ENCODE measurements around the gene TSC2.
"Not testable (repeated sequence)": the region's sequence is repeated elsewhere in the genome, so short reads cannot be mapped to it uniquely, and the experiment has no call there.

The TSC2 gene

DNA sequence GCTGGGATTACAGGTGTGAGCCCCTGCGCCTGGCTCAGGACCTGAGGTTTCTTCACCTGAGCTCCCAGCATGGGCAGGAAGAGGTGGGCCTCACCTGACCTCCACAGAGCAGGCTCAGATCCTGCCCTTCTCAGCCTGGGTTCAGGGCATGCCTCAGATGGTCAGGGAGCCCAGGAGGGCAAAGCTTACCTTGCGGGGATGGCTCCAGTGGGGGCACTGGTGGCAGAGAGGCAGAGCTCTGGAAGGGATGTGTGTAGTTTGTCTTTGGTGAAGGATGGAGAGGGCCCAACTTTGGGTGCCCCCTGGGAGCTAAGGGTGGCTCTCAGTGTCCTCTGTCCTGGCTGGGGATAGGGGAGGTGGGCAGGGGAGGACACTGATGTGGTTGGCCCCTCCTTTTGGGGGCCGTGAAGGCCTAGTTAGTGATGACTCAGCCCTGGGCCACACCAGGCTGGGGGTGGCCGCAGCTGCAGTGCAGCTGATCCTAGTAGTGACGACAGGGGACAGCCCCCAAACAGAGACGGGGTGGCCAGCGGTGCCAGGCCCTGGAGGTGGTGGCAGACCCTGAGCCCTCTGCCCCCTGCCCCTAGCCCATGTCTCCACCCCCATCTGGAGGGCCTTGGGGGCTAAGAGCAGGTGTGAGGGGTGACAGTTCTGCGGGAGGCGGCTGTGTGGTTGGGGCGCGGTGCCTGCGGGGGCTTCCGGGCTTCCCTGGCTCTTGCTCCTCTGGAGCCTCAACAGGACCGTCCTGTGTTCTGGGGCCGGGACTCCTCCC, 15.3 kb upstream of the TSC2 start:
- no peak for DNase-seq

DNA sequence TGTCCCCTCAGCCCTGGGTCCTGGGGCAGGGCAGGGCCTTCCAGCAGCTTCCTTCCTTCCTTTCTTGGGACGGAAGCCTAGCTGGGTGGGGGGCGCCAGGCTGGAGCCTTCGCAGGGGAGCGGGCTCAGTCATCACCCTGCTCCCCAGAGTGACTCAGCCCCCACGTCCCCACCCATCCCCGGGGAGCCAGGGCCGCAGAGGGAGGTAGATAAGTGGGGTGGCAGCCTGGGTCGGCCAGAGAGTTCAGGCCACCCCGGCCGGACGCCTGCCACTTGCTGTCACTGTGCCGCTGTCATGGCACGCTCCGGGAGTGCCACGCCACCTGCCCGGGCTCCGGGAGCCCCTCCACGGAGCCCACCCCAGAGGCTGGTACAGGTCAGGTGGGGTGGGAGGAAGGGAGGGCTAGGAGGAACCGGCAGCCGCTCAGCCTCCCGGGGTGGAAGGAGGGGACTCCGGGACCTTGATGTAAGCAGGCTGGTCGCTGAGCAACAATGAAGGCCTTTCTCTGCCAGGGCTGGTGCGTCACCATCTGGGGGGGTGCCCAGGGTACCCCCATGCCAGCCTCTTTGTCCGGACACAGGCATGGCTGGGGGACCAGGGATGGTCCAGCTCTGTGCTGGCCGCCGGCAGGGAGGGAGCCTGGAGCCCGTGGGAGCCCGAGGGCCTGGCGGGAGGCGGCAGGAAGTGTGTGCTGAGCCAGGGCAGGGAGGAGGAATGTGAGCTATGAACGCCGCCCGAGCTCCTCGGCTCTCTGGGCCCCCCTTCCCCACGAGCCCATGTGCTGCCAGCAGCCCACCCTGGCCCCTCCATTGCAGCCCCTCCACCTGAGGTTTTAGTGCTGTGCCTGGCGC, 14.5 kb upstream of the TSC2 start:
- no peak for DNase-seq

DNA sequence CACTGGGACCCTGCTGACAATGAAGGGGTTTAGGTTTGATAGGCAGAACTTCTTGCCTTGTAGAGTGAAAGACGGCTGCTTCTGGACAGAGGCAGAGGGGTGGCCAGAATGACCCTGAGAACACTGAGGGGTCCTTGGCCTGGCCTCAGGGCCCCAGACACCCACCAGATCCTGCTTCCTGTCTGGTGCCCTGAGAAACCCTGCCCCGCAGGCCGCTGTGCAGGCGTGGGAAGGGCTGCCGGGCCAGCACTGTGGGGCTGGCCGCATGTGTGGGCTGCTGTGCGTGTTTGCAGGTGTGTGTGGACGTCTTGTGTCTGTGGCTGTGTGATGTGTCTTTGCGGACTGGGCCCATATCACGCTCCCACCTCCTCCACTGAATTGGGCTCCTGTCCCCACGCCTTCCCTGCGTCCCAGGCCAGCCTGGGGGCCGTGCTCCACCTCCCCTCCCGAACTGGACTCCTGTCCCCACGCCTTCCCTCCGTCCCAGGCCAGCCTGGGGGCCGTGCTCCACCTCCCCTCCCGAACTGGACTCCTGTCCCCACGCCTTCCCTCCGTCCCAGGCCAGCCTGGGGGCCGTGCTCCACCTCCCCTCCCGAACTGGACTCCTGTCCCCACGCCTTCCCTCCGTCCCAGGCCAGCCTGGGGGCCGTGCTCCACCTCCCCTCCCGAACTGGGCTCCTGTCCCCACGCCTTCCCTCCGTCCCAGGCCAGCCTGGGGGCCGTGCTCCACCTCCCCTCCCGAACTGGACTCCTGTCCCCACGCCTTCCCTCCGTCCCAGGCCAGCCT, 13.7 kb upstream of the TSC2 start:
- not testable (repeated sequence) for DNase-seq

DNA sequence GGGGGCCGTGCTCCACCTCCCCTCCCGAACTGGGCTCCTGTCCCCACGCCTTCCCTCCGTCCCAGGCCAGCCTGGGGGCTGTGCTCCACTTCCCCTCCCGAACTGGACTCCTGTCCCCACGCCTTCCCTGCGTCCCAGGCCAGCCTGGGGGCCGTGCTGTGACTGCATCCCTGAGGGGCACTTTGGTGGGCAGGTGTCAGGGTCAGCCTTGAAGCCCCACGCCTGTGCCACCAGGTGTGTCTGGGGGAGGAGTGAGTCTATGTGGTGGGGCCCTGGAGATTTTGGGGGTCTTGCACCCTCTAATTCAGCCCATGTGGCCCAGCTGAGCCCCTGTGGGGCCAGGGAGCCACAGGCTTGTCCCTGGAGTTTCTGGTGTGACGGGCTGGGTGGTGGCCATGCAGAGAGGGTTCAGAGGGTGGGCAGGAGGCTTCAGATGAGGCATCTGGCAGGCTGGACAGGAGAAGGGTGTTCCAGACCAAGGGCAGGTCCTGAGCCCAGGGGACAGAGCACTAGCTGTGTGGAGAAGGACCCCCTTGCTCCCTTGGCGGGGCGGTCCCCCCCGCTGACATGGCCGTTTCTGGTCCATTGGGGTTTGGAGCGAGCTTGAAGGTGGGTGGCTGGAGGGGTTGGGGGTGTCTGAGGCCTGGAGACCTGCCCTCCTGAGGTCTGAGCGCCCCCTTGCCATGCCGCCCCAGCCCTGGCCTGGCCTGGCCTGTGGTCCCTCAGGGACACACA, 12.9 kb upstream of the TSC2 start:
- no peak for DNase-seq

DNA sequence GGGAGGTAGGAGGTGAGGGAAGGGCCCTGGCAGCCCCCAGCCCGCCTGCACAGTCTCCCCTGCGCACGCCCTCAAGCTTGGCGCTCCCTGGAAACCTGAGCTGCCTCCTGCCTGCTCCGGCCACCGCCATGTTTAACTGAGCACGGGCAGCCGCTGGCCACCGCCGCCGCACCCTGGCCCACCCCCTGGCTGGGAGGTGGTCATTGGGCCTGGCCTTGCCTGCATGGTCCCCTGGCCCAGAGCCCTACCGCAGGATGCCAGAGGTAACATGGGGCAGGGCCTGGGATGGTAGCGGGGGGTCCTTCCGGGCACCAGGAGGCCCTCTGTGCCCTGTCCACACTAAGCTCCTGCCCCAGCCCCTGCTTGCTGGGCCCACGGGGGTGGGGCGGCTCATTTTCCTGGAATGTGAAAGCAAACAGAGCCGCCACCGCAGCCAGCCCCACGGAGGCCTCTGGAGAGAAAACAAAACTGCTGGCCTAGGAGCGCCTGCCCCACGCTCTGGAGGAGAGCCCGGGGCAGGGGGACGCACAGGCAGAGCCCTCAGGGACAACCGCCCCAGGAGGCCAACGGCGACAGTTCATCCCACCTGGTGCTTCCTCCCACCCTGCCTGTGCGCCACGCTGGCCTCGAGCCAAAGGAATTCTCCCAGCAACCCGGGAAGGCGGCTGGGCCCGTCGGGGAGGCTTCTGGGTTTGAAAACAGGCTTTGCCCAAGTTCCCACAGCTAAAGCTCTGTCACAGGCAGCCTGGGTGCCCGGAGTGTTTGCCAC, 12.2 kb upstream of the TSC2 start:
- DNase-seq = no peak

DNA sequence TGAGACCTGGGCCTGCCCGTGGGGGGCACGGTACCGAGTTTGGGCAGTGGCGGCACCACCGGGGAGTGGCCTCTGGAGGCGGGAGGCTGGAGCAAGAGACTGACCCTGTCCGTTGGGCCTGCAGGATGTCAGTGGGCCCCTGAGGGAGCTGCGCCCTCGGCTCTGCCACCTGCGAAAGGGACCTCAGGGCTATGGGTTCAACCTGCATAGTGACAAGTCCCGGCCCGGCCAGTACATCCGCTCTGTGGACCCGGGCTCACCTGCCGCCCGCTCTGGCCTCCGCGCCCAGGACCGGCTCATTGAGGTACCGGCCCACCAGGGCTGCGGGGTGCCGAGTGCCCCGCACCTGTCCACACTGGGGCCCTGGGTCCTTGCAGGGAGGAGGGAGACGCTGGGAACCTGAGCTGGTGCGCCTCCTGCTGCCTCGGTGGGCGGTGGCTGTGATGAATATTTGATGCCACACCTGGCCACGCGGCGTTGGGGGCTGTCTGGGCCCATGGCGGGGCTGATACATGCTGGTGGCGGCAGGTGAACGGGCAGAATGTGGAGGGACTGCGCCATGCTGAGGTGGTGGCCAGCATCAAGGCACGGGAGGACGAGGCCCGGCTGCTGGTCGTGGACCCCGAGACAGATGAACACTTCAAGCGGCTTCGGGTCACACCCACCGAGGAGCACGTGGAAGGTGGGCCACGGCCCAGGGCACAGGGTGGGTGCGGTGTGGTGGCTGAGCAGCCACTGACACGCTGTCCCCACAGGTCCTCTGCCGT, 11.4 kb upstream of the TSC2 start:
- no peak for DNase-seq

DNA sequence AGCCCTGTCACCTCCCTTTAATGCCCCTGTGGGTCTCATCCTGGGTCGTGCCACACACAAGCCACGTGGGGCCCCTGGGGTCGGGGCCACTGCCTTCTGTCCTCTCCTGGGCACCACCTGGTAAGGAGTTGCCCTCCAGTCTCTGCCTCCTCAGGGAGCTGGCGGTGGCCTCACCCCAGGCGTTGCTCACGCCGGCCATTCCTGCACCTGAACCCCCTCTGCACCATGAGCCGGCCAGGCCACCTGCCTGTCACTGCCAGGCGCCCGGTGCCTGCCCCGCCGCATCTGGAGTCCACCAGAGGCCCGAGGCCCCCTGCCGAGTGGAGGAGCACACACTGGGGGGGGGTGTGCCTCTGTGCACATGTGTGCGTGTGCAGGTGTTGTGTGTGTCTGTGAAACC, 10.7 kb upstream of the TSC2 start:
- DNase-seq = no peak

DNA sequence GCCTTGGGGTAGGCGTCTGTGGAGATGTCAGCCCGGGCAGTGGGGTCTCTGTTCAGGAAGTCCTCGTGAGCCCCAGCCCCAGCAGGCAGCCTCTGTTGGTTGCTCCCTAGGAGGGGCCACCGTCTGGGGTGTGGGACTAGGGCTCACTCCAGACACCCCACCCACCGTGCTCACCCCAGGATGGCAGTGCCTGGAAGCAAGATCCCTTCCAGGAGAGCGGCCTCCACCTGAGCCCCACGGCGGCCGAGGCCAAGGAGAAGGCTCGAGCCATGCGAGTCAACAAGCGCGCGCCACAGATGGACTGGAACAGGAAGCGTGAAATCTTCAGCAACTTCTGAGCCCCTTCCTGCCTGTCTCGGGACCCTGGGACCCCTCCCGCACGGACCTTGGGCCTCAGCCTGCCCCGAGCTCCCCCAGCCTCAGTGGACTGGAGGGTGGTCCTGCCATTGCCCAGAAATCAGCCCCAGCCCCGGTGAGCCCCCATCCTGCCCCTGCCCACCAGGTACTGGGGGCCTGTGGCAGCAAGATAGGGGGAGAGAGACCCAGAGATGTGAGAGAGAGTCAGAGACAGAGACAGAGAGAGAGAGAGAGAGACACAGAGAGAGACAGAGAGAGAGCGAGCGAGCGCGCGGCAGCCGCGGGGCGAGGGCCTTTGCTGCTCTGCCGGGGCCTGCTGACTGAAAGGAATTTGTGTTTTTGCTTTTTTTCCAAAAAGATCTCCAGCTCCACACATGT, 10.0 kb upstream of the TSC2 start:
- no peak for DNase-seq

DNA sequence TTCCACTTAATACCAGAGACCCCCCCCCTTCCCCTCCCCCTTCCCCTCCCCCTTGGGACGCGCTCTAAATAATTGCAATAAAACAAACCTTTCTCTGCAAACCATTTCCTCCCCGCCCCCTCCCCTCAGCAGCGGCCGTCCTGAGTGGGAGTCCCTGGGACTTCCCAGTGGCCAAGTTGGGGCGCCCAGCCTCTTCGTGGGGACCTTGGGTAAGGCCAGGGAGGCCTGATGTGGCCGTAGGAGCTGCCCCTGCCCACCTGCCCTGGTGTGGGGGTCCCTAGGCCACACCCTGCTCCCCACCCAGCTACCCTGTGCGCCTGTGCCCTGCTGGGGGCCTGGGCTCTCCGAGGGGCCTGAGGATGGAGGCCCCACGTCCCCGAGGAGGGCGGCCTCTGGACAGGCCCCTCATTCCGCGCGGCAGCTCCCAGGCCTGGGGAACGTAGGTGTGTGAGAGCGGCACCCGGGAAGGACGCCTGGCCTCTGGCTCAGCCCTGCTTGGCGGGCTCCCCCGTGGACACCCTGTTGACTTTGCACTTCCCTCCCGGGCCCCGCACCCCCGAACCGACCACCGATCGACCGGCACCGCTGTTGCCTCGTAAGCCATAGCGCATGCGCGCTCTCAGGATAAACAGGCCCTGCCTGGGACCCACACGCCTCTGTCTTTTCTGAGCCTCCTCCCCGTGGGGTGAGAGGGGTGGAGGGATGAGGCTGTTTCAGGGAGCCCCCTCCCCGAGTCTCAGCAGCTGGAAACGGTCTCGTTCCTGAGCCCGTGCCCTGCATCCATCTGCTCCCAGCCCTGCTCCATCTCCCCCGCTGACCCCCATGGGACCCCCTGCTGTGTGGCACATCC, 9.2 kb upstream of the TSC2 start:
- DNase-seq = no peak

DNA sequence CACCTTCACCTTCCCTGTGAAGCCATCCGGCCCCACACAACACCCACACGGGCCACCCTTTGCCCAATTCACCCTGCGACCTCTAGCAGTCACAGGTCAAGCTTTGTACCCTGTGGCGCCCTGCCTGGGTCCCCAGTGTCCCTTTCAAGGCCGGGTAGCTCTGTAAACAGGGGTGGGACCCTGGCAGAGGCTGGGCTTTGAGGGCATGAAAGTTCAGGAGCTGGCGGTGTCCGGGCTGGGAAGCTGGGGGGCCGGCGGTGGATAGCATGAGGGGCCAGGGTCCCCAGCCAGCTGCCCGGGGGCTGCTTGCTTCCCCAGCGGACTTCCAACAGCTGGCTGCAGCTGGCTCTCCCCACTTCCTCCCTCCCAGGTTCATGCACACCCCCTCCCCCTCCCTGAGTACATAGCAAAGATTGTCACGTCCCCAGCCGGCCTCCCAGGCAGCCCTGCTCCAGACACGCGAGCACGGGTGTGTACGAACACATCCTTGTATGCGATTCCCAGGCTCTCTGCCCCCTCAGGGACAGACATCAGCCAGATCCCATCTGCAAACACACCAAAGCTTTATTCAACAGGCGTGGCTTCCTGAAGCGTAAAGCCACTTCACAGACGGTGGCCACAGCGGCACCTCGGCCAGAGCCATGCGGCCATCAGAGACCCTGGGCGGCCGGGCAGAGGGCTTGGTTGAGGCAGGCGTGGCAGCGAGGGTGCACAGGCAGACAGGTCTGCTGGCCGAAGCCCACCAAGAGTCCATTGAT, 8.3 kb upstream of the TSC2 start:
- no peak for DNase-seq

DNA sequence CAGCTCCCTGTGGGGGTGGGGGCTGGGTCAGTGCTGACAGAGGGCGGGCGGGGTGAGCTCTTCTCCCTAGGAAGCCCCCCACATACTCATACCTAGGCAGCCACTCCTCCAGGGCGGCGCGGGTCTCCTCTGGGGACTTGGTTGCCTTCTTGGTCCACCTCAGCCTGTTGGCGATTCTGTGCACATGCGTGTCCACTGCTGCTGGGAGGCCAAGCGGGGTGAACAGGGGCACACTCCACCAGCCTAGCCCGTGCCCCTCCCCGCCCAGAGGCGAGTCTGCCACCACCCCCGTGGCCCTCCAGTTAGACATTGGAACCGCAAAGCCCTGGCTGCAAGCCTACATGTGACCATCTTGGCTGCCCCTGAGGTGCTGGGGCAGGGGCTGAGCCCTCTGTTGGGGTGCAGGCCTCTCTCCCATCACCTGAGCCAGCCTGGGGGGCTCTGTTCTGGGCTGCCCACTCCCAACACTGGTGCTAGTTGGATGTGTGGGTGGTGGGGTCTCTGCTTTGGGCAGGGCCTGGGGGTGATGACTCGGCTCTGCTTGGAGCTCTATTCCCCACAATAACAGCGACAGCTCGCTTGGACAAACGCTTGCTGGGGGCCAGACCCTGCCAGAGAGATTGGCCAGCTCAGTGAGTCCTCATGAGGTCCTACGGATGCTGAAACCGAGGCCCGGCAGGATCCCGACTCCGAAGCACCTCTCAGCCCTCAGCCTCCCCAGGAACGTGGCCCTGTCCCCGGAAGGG, 7.6 kb upstream of the TSC2 start:
- DNase-seq = no peak

DNA sequence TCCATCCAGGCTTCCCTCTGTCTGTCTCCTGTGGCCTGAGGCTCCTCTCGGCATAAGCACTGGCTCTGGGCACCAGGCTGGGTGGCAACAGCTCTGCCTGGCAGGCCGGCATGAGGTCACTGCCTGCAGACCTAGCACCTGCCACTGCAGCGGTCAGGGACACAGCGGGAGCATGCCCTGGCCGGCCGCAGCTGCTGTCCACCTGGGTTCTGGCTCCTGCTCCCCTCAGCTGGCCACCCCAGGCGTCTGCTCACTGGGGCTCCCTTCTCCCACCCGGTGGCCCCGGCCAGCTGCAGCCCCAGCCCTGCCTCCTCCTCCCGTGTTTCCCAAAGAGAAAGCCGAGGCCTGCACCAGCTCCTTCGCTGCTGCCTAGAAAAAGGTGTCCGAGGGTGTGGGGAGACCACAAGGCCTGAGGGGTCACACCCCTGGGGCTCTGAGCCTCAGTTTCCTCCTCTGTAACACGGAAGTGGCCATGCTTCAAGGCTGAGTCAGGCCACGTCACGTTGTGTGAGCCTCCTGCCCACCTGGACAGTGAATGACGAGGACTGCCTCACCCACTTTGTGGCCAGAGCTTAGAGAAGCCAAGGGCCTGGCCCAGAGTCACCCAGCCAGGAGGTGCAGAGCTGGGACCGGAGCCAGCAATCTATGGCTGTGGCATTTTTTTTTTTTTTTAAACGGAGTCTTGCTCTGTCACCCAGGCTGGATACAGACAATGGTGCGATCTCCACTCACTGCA, 6.8 kb upstream of the TSC2 start:
- no peak for DNase-seq

DNA sequence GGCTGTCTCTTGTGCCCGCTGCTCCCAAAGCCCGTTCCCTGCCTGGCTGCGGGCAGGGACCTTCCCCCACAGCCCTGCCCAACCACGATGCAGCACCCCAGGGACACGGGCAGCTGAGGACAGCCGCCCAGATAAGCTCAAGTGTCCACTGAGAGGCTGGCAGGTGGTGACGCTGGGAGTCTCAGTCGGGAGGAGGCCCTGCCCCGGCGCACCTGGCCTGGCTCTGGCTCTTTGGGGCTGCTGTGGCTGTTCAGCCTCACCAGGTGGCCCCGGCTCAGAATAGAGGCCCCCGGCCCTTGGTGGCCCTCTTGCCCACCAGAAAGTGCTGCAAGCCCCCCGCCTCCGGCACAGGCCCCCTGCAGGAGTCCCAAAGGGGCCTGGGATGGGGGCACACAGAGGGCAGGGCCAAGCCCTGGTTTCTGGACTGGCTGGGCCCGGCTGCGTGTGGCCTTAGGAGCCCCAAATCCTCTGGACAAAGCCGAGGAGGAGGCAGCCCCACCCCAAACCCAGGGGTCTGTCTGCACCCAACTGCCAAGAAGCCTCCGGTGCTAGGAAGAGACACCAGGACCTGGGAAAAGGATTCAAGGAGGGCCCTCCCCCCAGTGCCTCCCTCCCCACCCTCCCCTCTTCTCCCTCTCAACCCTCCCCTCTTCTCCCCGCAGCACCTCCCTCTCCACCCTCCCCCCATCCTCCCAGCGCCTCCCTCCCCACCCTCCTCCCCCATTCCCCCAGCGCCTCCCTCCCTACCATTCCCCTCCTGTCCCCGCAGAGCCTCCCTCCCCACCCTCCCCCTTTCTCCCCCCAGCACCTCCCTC, 5.4 kb upstream of the TSC2 start:
- no peak for DNase-seq

DNA sequence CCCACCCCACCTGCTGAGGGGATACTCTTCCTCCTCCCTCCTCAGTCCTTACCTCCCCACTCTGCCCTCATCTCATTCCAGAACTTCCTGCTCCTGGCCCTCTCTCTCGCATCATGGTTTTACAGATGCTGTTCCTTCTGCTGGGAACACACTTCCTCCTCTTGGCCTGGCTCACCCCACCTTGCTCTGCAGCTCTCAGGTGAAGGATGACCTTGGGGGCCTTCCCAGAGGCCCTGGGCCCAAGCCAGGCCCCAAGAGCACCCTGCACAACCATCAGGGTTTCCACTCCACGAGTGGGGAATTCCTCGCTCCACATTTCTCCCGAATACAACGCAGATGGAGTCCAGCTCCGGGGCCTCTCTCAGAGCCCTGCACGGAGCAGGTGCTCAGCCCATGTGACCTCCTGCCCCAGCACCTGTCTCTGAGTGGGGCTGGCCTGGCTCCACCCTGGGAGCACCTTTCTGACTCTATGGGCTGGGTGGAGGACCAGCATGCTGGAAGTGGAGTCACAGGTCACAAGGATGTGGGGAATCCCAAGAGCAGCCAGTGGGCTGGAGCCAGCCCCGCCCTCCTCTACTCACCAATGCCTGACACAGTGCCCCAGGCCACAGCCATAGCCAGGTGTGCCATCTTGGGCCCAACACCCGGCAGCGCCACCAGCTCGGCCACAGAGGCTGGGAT, 4.7 kb upstream of the TSC2 start:
- DNase-seq = no peak

DNA sequence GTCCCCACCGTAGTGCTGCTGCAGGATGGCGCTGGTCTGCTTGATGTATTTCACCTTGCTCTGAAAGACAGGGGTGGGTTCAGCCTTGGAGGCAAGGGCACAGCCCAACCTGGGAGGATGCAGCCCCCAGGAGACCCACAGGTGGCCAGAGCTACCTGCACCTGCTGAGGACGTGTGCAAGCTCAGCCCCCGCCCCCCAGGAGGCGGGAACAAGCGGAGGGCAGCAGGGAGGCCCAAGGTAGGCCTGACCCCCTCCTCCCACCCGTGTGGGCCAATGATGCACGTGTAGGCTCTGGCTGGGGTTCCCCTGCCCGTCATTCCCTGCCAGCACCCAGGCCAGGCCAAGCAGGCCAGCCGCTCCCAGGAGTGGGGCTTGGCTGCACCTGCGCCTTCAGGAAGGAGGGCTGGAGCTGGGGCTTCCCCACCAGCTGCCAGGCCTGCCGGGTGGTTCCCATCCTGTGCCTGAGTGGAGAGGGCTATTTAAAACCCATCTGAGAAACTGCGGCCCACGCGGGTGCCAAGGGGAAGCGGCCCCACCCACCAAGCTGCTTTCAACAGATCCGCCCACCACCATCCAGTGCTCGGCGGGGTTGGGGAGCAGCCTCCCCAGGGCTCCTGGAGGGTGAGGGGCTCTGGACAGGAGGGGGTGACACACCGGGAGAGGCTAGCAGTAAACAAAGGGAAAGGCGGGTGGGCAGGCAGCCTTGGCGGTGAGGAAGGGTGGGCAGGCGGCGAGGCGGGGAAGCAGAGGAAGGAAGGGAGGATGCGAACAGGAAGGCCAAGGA, 3.9 kb upstream of the TSC2 start:
- DNase-seq = no peak
